DMS153 treated with DMSO at 0.1 percent for 48 hours (cell line): ENCODE results near the gene ADAM19.
"Not testable (repeated sequence)": the region's sequence is repeated elsewhere in the genome, so short reads cannot be mapped to it uniquely, and the experiment has no call there.

Experiments used
- DNase-seq: peaks from one replicate; lab custom pipeline; 2025; ENCODE audit not compliant: unreplicated experiment; lab: John Stamatoyannopoulos, UW

The ADAM19 gene

DNA sequence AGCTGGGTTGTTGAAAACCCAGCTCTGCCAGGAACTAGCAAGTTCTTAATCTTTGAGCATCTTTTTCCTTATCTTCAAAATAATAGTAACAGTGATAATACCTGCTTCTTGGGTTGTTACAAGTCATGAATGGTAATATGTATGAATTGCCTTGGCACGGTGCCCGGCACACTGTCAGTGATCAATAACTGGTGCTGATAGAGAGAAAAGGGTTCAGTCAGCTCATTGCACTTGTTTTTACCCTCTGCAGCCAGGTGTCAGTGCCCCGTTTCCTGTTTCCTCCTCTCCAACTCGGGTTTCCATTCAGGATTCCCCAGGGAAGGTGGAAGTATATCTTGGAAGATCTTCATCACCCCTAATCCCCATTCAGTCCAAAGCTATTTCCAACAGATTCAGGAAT is 131.4 kb downstream of the ADAM19 start:
- no peak for DNase-seq

DNA sequence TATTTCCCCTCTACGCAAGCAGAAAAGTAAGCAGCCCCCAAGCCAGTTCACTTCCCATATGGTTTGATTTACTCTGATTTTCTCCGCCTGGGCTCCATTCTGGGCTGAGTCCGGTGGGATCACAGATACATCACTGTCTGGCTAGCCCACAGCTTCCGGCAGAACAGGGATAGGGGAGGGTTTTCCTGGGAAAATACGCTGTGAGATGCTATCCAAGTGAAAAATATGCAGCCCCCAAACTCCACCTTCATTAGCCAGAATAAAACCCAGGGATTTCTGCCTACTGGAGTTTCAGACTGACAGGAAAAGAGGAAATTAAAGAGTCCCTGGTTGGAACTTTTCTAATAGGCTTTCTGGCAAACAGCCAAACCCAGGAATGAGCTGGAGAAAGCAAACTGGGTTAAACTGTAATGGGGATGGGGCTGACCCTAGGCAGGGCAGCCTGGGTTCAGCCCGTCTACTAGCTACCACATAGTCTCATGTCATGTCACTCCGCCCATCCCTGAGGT is 132.5 kb downstream of the ADAM19 start:
- DNase-seq, result no peak

DNA sequence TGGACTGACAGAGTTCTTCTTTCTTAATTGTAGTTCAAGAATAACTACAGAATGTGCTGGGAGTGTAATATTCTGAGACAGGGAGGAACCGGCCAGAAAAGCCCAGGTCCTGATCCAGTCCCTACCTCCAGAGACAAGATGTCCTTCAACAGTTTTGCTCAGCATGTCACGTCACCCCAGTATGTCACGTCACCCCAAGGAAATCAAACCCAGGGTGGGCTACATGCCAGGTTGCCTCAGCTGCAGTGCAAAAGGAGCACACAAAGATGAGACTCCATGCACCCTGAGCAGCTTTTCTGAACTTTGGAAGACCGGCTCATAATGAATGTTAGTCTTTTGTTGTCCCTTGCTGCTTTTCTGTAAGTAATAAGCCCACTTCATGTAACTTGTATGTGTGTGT is 141.5 kb downstream of the ADAM19 start:
- DNase-seq, result no peak

DNA sequence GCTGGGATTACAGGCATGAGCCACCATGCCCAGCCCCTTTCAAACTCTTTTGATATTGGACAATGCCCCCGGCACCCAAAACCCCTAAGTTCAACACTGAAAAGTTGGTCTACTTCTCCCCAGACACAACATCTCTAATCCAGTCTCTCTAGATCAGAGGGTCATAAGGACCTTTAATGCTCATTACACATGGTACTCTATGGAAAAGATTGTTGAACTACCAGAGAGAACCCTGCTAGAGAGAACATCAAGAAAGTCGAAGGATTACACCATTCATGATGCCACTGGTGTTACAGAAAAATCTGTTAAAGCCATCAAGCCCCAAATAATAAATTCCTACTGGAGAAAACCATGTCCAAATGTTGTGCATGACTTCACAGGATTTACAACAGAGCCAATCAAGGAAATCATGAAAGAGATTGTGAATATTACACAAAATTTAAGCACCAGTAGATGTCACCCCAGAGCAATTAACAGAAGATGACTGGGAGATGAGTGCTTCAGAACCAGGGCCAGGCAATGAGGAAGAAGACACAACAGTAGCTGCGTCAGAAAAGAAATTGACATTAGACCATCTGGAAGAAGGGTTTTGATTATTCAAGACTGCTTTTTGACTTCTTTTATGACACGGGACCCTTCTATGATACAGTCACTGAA is 143.9 kb downstream of the ADAM19 start:
- no peak for DNase-seq

DNA sequence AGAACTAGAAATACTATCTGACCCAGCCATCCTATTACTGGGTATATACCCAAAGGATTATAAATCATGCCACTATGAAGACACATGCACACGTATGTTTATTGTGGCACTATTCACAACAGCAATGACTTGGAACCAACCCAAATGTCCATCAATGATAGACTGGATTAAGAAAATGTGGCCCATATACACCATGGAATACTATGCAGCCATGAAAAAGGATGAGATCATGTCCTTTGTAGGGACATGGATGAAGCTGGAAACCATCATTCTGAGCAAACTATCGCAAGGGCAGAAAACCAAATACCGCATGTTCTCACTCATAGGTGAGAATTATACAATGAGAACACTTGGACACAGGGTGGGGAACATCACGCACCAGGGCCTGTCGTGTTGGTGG is 145.7 kb downstream of the ADAM19 start:
- not testable (repeated sequence) for DNase-seq
